Keratinocyte (primary cell): ENCODE results near the gene PKN2. TPM values are rescaled to one million over a fixed set of nuclear protein-coding genes. Genes with fewer than 3 reads are reported as not detected.

Experiments
- DNase-seq: peaks from one replicate; pipeline ENCODE4 v3.0.0-alpha.2; 2011; ENCODE audit warnings: low read depth, missing footprints, low spot score
- FAIRE-seq: peaks from 2 replicates; lab custom pipeline; 2011; peaks lifted over from hg19 to GRCh38; lab: Jason Lieb, UNC
- H2AFZ ChIP-seq: 2 replicates; pipeline ENCODE4 v1.6.0; 2012; ENCODE audit warnings: low read length, control low read depth, inconsistent platforms; ENCODE audit not compliant: control insufficient read depth
- H3K27ac ChIP-seq: 2 replicates; pipeline ENCODE4 v1.5.1; 2011; ENCODE audit warnings: low read length; ENCODE audit not compliant: control insufficient read depth, insufficient read depth
- H3K27me3 ChIP-seq: 3 replicates; pipeline ENCODE4 v1.6.0; 2011; ENCODE audit warnings: low read length; ENCODE audit not compliant: control insufficient read depth, insufficient read depth; ENCODE audit errors: extremely low read depth
- H3K36me3 ChIP-seq, 2 experiments: 2 replicates in 1 of 2; 3 replicates in 1 of 2; pipeline ENCODE4 v1.5.1; 2011; ENCODE audit warnings: low read length in 2 of 2, mild to moderate bottlenecking in 1 of 2; ENCODE audit not compliant: control insufficient read depth in 2 of 2, insufficient read depth in 2 of 2; ENCODE audit errors: extremely low read depth in 1 of 2
- H3K4me1 ChIP-seq: 3 replicates; pipeline ENCODE4 v1.5.1; 2011; ENCODE audit warnings: low read length; ENCODE audit not compliant: control insufficient read depth, insufficient read depth; ENCODE audit errors: extremely low read depth
- H3K4me2 ChIP-seq: 3 replicates; pipeline ENCODE4 v1.6.0; 2011; ENCODE audit warnings: low read depth, low read length; ENCODE audit not compliant: control insufficient read depth, insufficient read depth; ENCODE audit errors: extremely low read depth
- H3K4me3 ChIP-seq, 3 experiments: fragments of 200-600 bp in 1 of 3; sonication (generic) in 1 of 3; 2 replicates in 2 of 3; 3 replicates in 1 of 3; pipeline ENCODE4 v1.5.1; 2011 to 2016; ENCODE audit warnings: low read length in 3 of 3, mild to moderate bottlenecking in 3 of 3, control low read depth in 2 of 3, inconsistent platforms in 1 of 3, low read depth in 1 of 3, mixed read lengths in 1 of 3, mixed run types in 1 of 3, moderate library complexity in 1 of 3; ENCODE audit not compliant: control insufficient read depth in 2 of 3, insufficient read depth in 2 of 3; ENCODE audit errors: extremely low read depth in 1 of 3
- H3K79me2 ChIP-seq: 2 replicates; pipeline ENCODE4 v1.6.0; 2012; ENCODE audit warnings: low read length; ENCODE audit not compliant: control insufficient read depth, insufficient read depth
- H3K9ac ChIP-seq: 3 replicates; pipeline ENCODE4 v1.6.0; 2011; ENCODE audit warnings: low read length; ENCODE audit not compliant: control insufficient read depth, insufficient read depth; ENCODE audit errors: extremely low read depth
- H3K9me1 ChIP-seq: 3 replicates; pipeline ENCODE4 v1.6.0; 2011; ENCODE audit warnings: low read length; ENCODE audit not compliant: control insufficient read depth, insufficient read depth; ENCODE audit errors: extremely low read depth
- H3K9me3 ChIP-seq: 2 replicates; pipeline ENCODE4 v1.5.1; 2012; ENCODE audit warnings: low read depth, low read length; ENCODE audit not compliant: control insufficient read depth
- H4K20me1 ChIP-seq: 3 replicates; pipeline ENCODE4 v1.6.0; 2011; ENCODE audit warnings: low read length; ENCODE audit not compliant: control insufficient read depth, insufficient read depth; ENCODE audit errors: extremely low read depth
- EZH2 ChIP-seq: IDR thresholded peaks from one replicate; pipeline ENCODE4 v1.6.1; 2012; ENCODE audit warnings: inconsistent platforms, mild to moderate bottlenecking, low read length, moderate library complexity
- dilution Hi-C: fragments of 300-500 bp; cut with MboI; formaldehyde crosslinking; loops from one replicate; pipeline ENCODE4 v1.7.0; 2020; ENCODE audit warnings: low sequenced_read_pairs; ENCODE audit not compliant: extremely low pct_ligation_motif_present
- polyA plus RNA-seq, 5 experiments: library from polyadenylated mRNA; depleted of rRNA in 3 of 5; stranded (reverse) in 3 of 5; stranded (forward) in 1 of 5; unstranded in 1 of 5; fragments of >200 nt; gene quantifications; 1 replicate in 1 of 5; 2 replicates in 3 of 5; 3 replicates in 1 of 5; pipeline versions ENCODE4 v1.2.1 to v1.2.3, GENCODE V29; 2011 to 2012; ENCODE audit warnings: missing spikeins in 2 of 5, low read depth in 1 of 5, low replicate concordance in 1 of 5
- TF ChIP-seq, protein P1 (sequence below), 3 experiments: IDR thresholded peaks in 1 of 3; conservative IDR thresholded peaks in 1 of 3; optimal IDR thresholded peaks in 1 of 3; 2 replicates in 2 of 3; 3 replicates in 1 of 3; pipeline versions ENCODE3 to v1.5.1; 2011; ENCODE audit warnings: low read length in 3 of 3, mild to moderate bottlenecking in 3 of 3, moderate library complexity in 2 of 3, control low read depth in 1 of 3, inconsistent platforms in 1 of 3; ENCODE audit not compliant: insufficient read depth in 2 of 3; ENCODE audit errors: extremely low read depth in 1 of 3

The PKN2 gene
- polyA plus RNA-seq, 1 donor (not counting 4 experiments of a cell fraction or from before 2014, with no cell fraction given) = 30.8 TPM

DNA sequence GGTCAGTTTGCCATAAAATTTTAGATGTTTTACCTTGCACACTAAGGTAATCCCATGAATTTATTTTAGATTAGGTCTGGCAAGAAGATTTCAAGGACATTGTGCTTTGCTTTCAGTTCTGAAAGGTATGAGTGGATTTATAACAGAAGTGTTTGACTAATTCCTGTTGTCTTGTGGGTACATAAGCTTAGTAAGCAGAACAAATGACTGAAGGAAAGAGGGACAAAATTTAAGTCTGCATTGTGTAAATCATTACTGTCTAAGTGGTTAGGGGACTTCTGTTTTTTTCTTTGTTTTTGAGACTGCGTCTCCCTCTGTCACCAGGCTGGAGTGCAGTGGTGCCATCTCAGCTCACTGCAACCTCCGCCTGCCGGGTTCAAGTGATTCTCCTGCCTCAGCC, 60.1 kb downstream of the PKN2 start:
- FAIRE-seq (no peak), DNase-seq (no peak)
- no peak for TF ChIP-seq EZH2
- TF ChIP-seq, protein P1, sequence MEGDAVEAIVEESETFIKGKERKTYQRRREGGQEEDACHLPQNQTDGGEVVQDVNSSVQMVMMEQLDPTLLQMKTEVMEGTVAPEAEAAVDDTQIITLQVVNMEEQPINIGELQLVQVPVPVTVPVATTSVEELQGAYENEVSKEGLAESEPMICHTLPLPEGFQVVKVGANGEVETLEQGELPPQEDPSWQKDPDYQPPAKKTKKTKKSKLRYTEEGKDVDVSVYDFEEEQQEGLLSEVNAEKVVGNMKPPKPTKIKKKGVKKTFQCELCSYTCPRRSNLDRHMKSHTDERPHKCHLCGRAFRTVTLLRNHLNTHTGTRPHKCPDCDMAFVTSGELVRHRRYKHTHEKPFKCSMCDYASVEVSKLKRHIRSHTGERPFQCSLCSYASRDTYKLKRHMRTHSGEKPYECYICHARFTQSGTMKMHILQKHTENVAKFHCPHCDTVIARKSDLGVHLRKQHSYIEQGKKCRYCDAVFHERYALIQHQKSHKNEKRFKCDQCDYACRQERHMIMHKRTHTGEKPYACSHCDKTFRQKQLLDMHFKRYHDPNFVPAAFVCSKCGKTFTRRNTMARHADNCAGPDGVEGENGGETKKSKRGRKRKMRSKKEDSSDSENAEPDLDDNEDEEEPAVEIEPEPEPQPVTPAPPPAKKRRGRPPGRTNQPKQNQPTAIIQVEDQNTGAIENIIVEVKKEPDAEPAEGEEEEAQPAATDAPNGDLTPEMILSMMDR (optimal IDR thresholded peaks at IDR 0.05 in 1 of 3, IDR thresholded peaks at IDR 0.05 in 1 of 3, conservative IDR thresholded peaks at IDR 0.05 in 1 of 3; ENCODE audit: extremely low read depth in 1 of 3, insufficient read depth in 2 of 3, low read length in 3 of 3) = no peak
- peaks cover 3% of the 10 kb centered on the region for H3K79me2 ChIP-seq
- no peaks in the 10 kb centered on the region for H3K36me3 ChIP-seq
- no peak overlapping the region for H3K4me2 ChIP-seq
- H3K9me1 ChIP-seq = no peaks in the 10 kb centered on the region
- no peaks in the 10 kb centered on the region for H3K9me3 ChIP-seq
- no peaks in the 10 kb centered on the region for H3K4me1 ChIP-seq
- no peaks in the 10 kb centered on the region for H4K20me1 ChIP-seq
- H3K27me3 ChIP-seq = no peaks in the 10 kb centered on the region
- no peak overlapping the region for H2AFZ ChIP-seq
- H3K27ac ChIP-seq = no peak overlapping the region
- H3K4me3 ChIP-seq = no peak overlapping the region
- dilution Hi-C loops = no loop called here
- H3K9ac ChIP-seq = no peak overlapping the region

DNA sequence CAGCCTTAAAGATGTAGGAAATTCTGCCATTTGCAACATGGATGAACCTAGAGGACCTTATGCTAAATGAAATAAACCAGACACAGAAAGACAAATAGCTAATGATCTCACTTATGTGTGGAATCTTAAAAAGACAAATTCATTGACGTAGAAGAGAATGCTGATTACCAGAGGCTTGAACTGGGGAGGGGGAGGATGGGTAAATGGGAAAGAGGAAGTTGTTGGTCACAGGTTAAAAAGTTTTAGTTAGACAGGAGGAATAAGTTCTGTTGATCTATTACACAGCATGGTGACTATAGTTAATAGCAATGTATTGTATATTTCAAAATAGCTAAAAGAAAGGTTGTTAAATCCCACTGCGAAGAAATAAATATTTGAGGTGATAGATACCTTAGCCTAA, 62.8 kb downstream of the PKN2 start:
- Histone ChIP-seq H3K9me1 (no peaks in the 10 kb centered on the region), H3K36me3 (peaks cover 0 to 1% of the 10 kb centered on the region in 2 experiments), H3K9ac (no peak overlapping the region), H3K4me2 (no peak overlapping the region), H3K4me3 (no peak overlapping the region), H3K79me2 (no peaks in the 10 kb centered on the region), H3K4me1 (no peaks in the 10 kb centered on the region), H3K9me3 (no peaks in the 10 kb centered on the region), H3K27me3 (no peaks in the 10 kb centered on the region), H4K20me1 (no peaks in the 10 kb centered on the region), H3K27ac (no peak overlapping the region), H2AFZ (no peak overlapping the region)
- FAIRE-seq = no peak
- TF ChIP-seq, protein P1 (optimal IDR thresholded peaks at IDR 0.05 in 1 of 3, IDR thresholded peaks at IDR 0.05 in 1 of 3, conservative IDR thresholded peaks at IDR 0.05 in 1 of 3; ENCODE audit: extremely low read depth in 1 of 3, insufficient read depth in 2 of 3, low read length in 3 of 3) = no peak
- no peak for TF ChIP-seq EZH2
- dilution Hi-C loops = no loop called here
- DNase-seq = no peak
